ENCODE results near the gene CCDC159. TPM values are rescaled to one million over a fixed set of nuclear protein-coding genes. Genes with fewer than 3 reads are reported as not detected.

Gene CCDC159
- total and polyA plus RNA-seq, 8 donors = 2.9 to 96.3 (median 55.3) TPM

DNA sequence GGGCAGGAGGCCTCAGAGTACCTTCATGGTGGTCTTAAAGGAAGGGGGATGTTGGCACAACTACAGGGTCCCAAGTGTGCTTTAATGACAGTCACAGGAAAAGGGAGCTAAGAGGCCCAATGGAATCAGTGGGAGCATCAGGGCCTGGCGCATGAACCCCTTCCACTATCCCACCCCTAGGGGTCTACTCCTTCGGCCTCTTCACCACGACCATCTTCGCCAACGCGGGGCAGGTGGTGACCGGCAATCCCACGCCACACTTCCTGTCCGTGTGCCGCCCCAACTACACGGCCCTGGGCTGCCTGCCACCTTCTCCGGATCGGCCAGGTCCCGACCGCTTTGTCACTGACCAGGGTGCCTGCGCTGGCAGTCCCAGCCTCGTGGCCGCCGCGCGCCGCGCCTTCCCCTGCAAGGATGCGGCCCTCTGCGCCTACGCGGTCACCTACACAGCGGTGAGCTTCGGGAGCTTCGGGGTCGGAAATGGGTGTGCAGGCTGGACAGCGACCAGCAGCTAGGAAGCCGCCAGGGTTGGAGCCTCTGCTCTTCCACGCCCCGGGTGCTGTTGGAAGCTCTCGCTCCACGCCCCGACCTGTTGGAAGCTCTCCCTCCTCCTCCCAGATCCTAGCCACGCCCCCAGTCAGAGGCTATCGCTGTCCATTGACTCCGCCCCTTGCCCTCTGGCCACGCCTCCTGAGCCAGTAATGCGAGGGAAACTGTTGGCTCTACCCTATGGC lies 14.9 kb downstream of the CCDC159 start:
- Histone ChIP-seq H3K4me3 (peak overlapping the region in 3 of 4 donors; percentile 6 to 37 (median 26)), H3K4me1 (peaks cover 3 to 27% (median 18%) of the 10 kb centered on the region in 4 donors), H3K36me3 (peaks cover 12 to 89% (median 68%) of the 10 kb centered on the region in 4 donors), H3K9me3 (no peaks in the 10 kb centered on the region), H3K27me3 (no peaks in the 10 kb centered on the region), H3K27ac (peak overlapping the region in 1 of 5 donors; percentile 39)
- whole genome bisulfite sequencing, 5 donors = 30 to 51% (median 32%) methylated on average over 25 to 43 of the region's 43 CpGs
- peak; percentile 88 to 93 for DNase-seq
- peak in 1 of 3 donors; percentile 12 for TF ChIP-seq POLR2AphosphoS5 (IDR thresholded peaks at IDR 0.05)
- TF ChIP-seq EP300 (IDR thresholded peaks at IDR 0.05) = no peak
- intact Hi-C loops (cut with DNase I; ENCODE audit: low total_unique reads) = no loop called here

DNA sequence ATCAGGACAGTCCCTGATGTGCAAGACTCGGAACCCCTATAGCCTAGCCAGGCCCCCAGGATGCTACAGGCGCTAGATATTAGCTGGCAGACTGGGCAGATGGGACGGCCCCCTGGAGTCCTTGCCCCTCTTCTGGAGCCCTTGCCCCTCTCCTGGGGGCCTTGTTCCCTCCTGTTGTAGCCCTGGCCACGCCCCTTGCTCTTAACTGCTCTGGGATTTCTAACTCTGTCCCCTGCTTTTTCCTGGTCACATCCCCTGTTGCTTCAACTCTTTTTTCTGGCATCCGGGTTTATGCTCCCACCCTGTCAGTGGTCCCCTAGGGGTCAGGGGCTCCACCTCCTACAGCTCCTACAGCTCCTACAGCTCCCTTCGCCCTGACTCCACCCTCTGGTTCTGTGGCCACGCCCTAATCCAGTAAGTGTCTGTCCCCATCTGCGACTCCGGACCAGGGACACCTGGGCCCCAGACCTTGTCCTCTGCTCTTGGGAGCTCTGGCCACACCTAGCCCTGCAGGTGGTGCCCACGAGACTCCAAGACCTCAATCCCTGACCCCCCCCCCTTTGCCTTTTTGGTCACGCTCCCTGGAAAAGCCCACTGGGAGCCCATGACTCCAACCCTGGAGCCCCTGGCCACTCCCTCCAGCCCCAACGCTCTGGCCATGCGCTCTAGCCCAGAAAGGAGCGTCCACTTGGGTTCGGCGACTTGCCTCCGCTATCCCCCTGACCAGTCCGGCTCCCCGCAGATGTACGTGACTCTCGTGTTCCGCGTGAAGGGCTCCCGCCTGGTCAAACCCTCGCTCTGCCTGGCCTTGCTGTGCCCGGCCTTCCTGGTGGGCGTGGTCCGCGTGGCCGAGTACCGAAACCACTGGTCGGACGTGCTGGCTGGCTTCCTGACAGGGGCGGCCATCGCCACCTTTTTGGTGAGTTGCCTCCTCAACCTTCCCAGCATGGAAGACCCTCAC lies 15.7 kb downstream of the CCDC159 start:
- peaks cover 12 to 93% (median 72%) of the 10 kb centered on the region in 4 donors for H3K36me3 ChIP-seq
- no peaks in the 10 kb centered on the region for H3K27me3 ChIP-seq
- TF ChIP-seq, protein P1, sequence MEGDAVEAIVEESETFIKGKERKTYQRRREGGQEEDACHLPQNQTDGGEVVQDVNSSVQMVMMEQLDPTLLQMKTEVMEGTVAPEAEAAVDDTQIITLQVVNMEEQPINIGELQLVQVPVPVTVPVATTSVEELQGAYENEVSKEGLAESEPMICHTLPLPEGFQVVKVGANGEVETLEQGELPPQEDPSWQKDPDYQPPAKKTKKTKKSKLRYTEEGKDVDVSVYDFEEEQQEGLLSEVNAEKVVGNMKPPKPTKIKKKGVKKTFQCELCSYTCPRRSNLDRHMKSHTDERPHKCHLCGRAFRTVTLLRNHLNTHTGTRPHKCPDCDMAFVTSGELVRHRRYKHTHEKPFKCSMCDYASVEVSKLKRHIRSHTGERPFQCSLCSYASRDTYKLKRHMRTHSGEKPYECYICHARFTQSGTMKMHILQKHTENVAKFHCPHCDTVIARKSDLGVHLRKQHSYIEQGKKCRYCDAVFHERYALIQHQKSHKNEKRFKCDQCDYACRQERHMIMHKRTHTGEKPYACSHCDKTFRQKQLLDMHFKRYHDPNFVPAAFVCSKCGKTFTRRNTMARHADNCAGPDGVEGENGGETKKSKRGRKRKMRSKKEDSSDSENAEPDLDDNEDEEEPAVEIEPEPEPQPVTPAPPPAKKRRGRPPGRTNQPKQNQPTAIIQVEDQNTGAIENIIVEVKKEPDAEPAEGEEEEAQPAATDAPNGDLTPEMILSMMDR (IDR thresholded peaks at IDR 0.05) = no peak
- no peak for TF ChIP-seq POLR2AphosphoS5 (IDR thresholded peaks at IDR 0.05)
- no peak for TF ChIP-seq EP300 (IDR thresholded peaks at IDR 0.05)
- TF ChIP-seq POLR2A (IDR thresholded peaks at IDR 0.05) = no peak
- DNase-seq = peak in 1 of 2 donors; percentile 52
- peaks cover 0 to 18% (median 12%) of the 10 kb centered on the region in 4 donors for H3K4me1 ChIP-seq
- no peak overlapping the region for H3K27ac ChIP-seq
- no peaks in the 10 kb centered on the region for H3K9me3 ChIP-seq
- WGBS, 5 donors = 59 to 69% (median 62%) methylated on average over 34 to 35 of the region's 35 CpGs
- intact Hi-C loops (cut with DNase I; ENCODE audit: low total_unique reads) = no loop called here
- peak overlapping the region in 1 of 4 donors; percentile 37 for H3K4me3 ChIP-seq

DNA sequence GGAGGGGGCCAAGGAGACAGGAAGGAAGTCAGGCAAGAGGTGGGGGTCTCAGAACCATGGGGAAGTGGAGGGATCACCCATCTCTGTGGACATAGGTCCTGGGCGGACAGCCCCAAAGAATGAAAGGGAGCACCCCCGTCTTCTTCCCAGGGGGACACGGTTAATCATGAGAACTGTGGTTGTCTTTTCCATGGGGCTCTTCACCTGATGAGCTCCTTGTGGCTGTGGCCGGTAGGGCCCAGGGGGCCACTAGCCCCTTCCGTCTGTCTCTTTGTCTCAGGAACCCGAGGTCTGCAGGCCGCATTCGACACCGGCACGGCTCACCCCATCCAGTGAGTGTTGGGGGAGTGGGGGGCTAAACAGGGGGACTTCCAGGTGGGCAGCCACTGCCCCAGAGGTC lies 17.6 kb downstream of the CCDC159 start:
- Histone ChIP-seq H3K36me3 (peaks cover 12 to 94% (median 83%) of the 10 kb centered on the region in 4 donors), H3K9me3 (no peaks in the 10 kb centered on the region), H3K4me3 (no peak overlapping the region), H3K27me3 (no peaks in the 10 kb centered on the region), H3K4me1 (peaks cover 0 to 14% (median 12%) of the 10 kb centered on the region in 4 donors), H3K27ac (no peak overlapping the region)
- TF ChIP-seq, protein P1 (IDR thresholded peaks at IDR 0.05) = no peak
- TF ChIP-seq POLR2AphosphoS5 (IDR thresholded peaks at IDR 0.05) = no peak
- TF ChIP-seq EP300 (IDR thresholded peaks at IDR 0.05) = no peak
- no peak for TF ChIP-seq POLR2A (IDR thresholded peaks at IDR 0.05)
- intact Hi-C loops (cut with DNase I; ENCODE audit: low total_unique reads) = no loop called here
- no peak for DNase-seq
- WGBS, 5 donors = 93 to 98% (median 93%) methylated on average over 10 of the region's 10 CpGs

DNA sequence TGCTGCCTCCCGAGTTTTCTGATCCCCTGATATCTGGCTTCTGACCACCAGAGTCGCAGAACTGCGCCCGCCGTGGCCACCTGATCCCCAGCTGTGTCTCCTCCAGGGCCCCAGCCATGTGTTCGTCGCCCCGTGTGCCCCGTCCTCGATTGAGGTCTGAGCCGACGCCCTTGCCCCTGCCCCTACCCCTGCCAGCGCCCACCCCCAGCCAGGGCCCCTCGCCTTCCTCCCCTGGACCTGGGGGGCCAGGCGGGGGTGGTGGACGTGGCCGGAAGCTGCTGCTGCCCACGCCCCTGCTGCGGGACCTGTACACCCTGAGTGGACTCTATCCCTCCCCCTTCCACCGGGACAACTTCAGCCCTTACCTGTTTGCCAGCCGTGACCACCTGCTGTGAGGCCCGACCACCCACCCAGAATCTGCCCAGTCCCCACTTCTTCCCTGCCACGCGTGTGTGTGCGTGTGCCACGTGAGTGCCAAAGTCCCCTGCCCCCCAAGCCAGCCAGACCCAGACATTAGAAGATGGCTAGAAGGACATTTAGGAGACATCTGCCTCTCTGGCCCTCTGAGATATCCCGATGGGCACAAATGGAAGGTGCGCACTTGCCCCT lies 18.1 kb downstream of the CCDC159 start:
- TF ChIP-seq, protein P1 (IDR thresholded peaks at IDR 0.05) = no peak
- no peak for TF ChIP-seq POLR2A (IDR thresholded peaks at IDR 0.05)
- no peak for TF ChIP-seq EP300 (IDR thresholded peaks at IDR 0.05)
- no peak for TF ChIP-seq POLR2AphosphoS5 (IDR thresholded peaks at IDR 0.05)
- Histone ChIP-seq H3K27me3 (no peaks in the 10 kb centered on the region), H3K4me1 (peaks cover 0 to 14% (median 12%) of the 10 kb centered on the region in 4 donors), H3K9me3 (no peaks in the 10 kb centered on the region), H3K36me3 (peaks cover 12 to 94% (median 83%) of the 10 kb centered on the region in 4 donors), H3K27ac (no peak overlapping the region), H3K4me3 (no peak overlapping the region)
- DNase-seq = peak in 1 of 2 donors; percentile 2
- intact Hi-C loops (cut with DNase I; ENCODE audit: low total_unique reads) = no loop called here
- WGBS, 5 donors = 89 to 93% (median 90%) methylated on average over 18 to 28 of the region's 28 CpGs
